ENCODE data around the gene MFAP3.

DNA sequence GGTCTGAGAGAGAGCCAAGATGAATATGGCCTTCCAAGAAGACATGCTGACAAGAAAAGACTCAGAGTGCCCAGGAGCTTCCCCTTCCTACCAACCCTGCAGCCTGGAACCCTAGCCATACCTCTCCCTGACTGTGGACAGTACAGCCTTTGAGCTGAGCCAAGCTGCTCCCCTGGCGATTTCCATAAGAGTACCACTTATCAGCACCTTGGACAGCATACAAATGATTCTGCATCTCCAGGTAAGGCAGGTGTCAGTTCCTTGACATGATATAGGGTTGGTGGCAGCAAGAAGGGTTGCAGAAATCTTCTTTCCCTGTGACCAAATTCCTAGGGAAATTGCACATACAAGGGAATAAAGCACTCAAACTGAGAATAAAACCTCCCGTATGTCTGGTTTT lies 58.3 kb downstream of the MFAP3 start:
- no peak for TF ChIP-seq POLR2A (IDR thresholded peaks at IDR 0.05; ENCODE audit: low read length)
- TF ChIP-seq GATA1 (IDR thresholded peaks at IDR 0.05; ENCODE audit: low read depth, low read length) = no peak

All from erythroblast (primary cell).